HG03097 (cell line): ENCODE results near the gene TM2D3.

Source experiments
- ATAC-seq: cut with Tn5 transposase; IDR thresholded peaks from one replicate; pipeline ENCODE4 v1.9.1; 2021; ENCODE audit not compliant: unreplicated experiment, low FRiP score

TM2D3 gene

DNA sequence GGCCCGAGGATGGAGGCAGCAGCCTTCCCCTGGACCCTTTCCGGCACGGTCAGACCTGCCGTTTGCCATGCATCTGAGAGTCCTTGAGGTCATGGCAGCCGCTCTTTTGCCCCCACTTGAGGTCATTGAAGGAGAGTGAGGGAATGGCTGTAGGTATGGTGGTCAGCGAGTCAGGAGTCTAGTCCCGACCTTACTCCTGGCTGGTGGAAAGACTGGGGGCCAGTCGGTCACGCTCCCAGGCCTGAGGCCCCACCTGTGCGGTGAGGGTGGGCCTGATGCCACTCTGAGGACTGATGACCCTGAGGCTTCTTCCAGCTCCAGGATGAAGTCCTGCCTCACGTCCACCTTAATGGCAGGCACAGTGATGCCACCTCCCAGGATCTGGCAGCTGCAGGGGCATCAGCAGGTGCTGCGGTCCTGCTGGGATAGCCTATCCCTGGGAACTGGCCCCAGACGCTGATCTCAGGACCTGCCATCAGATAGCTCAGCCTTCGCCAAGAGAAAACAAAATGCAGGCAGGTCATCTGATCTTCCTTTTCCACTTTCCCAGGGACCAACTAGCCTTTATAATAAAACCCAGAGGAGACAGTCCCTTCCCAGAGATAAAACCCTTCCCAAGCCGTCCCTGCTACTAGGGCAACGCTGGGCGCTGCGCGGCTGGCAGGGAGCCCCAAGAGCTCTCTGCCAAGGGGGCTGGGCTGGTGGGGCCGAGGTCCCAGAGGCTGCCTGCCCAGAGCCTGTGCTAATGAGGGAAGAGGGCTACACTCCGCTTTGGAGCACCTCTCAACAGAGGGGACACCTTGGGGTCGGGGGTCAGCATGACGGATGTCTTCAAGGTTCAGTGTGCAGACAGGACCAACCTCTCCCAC, 42.2 kb downstream of the TM2D3 start:
- no peak for ATAC-seq

DNA sequence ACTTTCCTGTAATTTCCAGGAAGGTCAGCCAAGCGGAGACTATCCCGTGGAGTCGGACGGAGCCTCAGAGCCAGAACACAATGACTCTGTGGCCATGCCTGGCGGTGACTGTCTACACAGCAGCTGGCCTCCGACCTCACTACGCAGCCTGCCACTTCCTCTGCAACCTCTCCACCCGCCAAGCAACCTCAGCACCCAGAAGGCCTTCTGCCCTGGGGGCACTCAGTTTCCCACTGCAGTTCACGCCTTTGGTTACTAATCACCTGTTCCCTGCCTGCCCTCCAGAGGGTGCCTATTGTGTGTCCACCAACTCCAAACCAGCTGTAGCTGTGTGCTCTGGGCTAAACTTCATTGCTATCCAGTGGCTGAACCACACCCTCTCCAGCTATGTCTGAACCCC, 44.0 kb downstream of the TM2D3 start:
- no peak for ATAC-seq

DNA sequence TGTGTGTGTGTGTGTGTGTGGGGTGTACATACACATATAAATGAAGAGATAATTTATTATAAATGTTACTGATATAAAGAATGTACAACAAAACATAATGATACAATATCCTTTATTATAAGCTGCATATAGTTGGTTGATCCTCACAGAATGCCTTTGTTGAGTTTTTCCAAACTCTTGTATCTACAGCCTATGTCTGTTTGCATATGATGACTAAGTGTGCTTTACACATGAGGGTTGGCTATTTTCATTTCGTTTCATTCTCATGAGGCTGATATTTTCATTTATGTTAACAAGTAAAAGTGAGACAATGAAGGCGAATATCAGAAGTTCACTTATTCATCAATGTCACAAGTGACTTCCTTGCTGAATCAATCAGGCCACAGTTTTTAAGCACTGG, 45.1 kb downstream of the TM2D3 start:
- ATAC-seq = no peak

DNA sequence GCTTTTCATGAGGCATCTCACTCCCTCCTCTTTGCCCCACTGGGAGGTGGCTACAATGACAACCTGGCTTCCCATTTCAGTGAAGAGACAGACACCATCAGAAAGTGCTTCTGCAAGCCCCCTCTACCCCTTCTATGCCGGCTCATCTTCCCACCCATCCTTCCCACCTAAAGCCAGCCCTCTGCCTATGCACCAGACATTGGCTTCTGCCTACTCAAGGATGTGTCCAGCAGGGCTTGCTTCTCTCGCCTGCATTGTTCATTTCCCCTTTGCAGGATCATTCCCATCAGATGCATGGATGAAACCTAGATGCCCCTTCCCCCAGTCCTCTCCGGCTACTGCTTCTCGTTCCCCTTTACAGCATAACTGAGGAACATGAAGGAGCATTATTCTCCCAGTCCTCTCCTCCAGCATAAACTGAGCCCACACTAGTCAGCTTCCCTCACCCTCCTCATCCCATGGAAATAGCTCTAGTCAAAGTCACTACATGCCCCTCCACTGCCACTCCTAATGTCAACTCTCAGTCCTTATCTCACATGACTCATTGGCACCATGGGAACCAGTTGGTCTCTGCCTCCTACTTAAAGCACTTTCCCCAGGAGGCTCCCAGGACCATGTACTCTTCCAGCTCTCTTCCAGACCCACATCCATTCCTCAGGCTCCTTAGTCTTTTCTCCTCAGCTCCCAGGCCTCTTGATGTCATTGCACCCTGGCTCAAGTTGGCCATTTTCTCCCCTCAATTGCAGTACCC, 47.9 kb downstream of the TM2D3 start:
- no peak for ATAC-seq

DNA sequence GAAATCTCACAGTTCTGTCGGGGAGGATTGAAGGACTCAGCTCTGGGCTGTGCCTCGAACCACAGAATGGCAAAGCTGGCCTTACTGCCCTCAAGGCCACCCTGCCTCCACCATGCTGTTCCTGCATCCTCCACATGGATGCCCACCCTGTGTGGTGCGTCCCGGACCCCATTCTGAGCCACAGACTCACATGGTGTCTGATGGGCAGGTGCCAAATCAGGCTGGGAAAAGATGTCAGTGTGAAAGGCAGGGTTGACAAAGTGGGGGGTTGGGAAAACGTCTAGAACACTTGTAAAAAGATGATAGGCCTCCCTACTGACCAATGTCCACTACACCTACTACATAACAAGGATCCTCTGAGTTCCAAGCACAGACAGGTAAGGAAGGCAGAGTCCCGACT, 49.4 kb downstream of the TM2D3 start:
- ATAC-seq = no peak

DNA sequence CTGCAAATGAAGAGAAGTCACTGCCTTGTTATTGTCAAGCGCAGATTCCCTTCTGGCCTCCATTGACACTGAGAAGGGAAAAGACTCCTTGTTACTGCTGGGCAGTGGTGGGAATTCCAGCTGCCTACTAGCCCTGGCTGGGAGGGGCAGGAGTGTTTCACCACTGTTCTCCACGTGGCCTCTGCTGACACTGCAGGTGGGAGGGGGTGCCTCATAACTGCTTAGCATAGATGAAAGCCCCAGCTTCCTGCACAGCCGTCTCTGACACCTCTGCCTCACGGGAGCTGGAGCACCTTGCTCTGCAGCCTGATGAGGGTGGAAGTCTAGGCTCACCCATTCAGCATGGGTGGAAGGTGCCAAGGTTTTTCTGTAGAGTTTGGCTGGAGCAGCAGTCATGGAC, 52.1 kb downstream of the TM2D3 start:
- no peak for ATAC-seq

DNA sequence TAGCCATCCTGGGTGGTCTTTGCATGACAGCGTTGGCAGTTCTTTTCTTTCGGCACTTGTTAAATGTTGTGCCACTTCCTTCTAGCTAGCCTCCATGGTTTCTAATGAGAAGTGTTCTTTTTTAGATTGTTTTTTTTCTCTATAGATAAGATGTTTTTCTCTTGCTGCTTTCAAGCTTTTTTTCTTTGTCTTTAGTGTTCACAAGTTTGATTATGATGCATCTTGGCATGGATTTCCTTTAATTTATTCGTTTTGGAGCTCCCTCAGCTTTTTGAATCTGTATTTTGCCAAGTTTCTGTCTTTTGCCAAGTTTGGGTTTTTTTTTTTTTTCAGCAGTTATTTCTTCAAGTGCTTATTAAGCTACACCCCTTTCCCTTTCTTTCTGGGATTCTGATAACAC, 53.1 kb downstream of the TM2D3 start:
- no peak for ATAC-seq

DNA sequence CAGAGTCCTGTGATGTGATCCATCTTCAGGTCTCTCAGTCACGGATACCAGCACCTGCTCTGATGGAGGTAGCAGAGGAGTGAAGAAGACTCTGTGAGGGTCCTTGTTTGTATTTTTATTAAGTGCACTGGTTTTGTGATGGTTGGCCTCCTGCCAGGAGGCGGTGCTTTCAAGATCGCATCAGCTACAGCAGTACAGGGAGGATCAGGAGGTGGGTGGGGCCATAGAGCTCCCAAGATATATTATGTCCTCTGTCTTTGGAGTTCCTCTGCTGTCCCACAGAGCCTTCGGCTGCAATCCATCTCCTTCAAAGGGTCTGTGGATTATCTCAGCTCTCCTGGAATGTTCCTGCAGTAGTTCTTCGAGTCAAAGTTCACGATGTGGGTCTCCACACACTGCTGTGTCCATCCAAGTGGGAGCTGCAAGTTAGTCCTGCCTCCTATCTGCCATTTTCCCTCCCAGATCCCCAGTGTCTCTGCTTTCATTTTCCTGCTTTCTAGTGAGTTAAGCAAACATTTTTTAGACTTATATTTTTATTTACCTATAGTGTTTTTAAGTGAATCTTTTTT, 54.7 kb downstream of the TM2D3 start:
- no peak for ATAC-seq

DNA sequence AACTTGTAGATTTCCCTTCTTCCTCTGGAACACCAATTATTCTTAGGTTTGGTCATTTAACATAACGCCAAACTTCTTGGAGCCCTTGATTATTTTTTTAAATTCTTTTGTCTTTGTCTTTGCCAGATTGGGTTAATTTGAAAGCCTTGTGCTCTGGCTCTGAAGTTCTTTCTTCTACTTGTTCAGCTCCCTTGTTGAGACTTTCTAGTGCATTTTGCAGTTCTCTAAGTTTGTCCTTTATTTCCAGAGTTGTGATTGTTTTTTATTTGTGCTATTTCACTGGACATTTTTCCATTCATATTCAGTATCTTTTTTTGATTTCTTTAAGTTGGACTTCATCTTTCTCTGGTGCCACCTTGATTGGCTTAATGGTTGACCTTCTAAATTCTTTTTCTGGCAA, 55.5 kb downstream of the TM2D3 start:
- ATAC-seq = no peak
